ENCODE data around the gene FBXO8. TPM values are rescaled to one million over a fixed set of nuclear protein-coding genes. Genes with fewer than 3 reads are reported as not detected.

FBXO8 gene
- total RNA-seq, 1 donor from 2014 or later, result 12.4 TPM

DNA sequence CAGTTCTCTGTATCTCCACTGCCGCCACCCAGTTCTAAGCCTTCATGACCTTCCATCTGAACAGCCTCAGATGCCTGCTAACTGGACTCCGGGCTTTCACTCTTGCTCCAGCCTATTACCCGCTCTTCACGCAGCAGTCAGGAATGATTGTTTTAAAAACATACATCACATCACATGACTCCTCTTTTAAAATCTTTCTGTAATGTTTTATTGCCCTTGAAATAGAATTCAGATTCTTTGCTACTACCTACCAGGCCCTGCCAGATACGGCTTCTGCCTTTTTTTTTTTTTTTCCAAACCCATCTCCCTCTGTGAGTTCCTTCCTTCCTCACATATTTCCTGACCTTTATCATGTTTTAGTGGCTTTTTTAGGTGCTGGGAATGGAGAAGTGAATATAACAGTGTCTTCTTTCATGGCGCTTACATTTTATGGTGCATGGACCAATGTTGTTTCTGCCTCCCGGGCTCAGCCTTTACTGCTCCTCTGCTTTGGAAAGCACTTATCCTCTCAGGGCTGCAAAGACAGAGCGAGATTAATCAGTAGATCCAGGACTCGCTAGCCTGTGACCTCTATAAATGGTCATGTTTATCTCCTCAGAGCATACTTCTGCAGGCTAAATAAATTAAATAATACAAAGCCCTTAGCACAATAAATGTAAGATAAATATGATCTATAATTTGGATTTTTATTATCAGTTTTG is 58.0 kb downstream of the FBXO8 start:
- Mint-ChIP-seq H3K9me3 (ENCODE audit: unreplicated experiment) (no peaks in the 10 kb centered on the region), H3K36me3 (ENCODE audit: low read depth, unreplicated experiment) (no peaks in the 10 kb centered on the region), H3K4me3 (ENCODE audit: unreplicated experiment) (no peak overlapping the region), H3K27ac (ENCODE audit: unreplicated experiment) (no peak overlapping the region), H3K27me3 (ENCODE audit: unreplicated experiment) (no peaks in the 10 kb centered on the region), H3K4me1 (ENCODE audit: unreplicated experiment) (peaks cover 6% of the 10 kb centered on the region)
- DNase-seq (ENCODE audit: low spot score), result no peak
- TF ChIP-seq, protein P1, sequence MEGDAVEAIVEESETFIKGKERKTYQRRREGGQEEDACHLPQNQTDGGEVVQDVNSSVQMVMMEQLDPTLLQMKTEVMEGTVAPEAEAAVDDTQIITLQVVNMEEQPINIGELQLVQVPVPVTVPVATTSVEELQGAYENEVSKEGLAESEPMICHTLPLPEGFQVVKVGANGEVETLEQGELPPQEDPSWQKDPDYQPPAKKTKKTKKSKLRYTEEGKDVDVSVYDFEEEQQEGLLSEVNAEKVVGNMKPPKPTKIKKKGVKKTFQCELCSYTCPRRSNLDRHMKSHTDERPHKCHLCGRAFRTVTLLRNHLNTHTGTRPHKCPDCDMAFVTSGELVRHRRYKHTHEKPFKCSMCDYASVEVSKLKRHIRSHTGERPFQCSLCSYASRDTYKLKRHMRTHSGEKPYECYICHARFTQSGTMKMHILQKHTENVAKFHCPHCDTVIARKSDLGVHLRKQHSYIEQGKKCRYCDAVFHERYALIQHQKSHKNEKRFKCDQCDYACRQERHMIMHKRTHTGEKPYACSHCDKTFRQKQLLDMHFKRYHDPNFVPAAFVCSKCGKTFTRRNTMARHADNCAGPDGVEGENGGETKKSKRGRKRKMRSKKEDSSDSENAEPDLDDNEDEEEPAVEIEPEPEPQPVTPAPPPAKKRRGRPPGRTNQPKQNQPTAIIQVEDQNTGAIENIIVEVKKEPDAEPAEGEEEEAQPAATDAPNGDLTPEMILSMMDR (IDR thresholded peaks at IDR 0.05; ENCODE audit: unreplicated experiment), result no peak

- Mint-ChIP-seq H3K36me3 (ENCODE audit: low read depth, unreplicated experiment) (no peaks in the 10 kb centered on the region), H3K27me3 (ENCODE audit: unreplicated experiment) (no peaks in the 10 kb centered on the region), H3K4me3 (ENCODE audit: unreplicated experiment) (no peak overlapping the region), H3K4me1 (ENCODE audit: unreplicated experiment) (peaks cover 6% of the 10 kb centered on the region), H3K9me3 (ENCODE audit: unreplicated experiment) (no peaks in the 10 kb centered on the region), H3K27ac (ENCODE audit: unreplicated experiment) (no peak overlapping the region)
- DNase-seq (ENCODE audit: low spot score), result no peak
- TF ChIP-seq, protein P1 (IDR thresholded peaks at IDR 0.05; ENCODE audit: unreplicated experiment), result no peak
Observed at GRCh38 chr4:174224550-174224949, 58.9 kb downstream of the FBXO8 start.

- DNase-seq (ENCODE audit: low spot score), result no peak
- H3K9me3 Mint-ChIP-seq (ENCODE audit: unreplicated experiment), result no peaks in the 10 kb centered on the region
Observed at GRCh38 chr4:174222266-174222872, 61.1 kb downstream of the FBXO8 start.

DNA sequence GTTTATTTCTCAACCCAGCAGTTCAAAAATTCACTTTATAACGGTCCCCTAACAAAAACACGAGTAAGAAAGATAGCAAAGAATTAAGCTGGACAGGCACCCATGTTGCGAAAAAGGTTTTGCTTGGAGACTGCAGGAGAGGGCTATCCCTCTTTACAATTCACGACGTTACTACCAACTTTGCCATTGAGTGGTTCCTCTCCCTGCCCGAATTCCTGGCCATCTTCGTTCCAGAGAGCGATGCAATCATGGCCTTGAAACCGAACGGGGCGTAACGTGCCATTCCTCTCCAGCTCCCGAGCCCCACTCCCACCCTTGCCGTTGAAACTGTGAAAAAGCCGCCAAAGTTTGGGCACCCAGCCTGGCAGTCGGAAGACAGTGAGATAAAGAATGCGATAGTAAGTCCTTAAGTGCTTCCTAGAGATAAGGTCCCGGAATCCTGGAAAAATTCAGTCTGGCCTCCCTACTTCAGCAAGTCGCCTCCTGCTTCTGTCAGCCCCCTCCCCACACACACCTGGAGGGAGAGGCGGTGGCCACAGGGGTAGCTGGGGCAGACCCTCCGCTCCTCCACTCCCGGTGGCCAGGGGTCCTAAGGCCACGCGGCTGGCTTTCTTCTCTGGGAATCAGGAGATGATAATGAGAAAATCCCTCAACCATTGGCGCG is 65.2 kb downstream of the FBXO8 start:
- H3K4me1 Mint-ChIP-seq (ENCODE audit: unreplicated experiment), result peaks cover 34% of the 10 kb centered on the region
- peak overlapping the region; percentile 83 for H3K4me3 Mint-ChIP-seq (ENCODE audit: unreplicated experiment)
- H3K27me3 Mint-ChIP-seq (ENCODE audit: unreplicated experiment), result peaks cover 23% of the 10 kb centered on the region
- no peak overlapping the region for H3K27ac Mint-ChIP-seq (ENCODE audit: unreplicated experiment)
- TF ChIP-seq, protein P1 (IDR thresholded peaks at IDR 0.05; ENCODE audit: unreplicated experiment), result no peak
- H3K9me3 Mint-ChIP-seq (ENCODE audit: unreplicated experiment), result no peaks in the 10 kb centered on the region
- DNase-seq (ENCODE audit: low spot score), result no peak
- H3K36me3 Mint-ChIP-seq (ENCODE audit: low read depth, unreplicated experiment), result no peaks in the 10 kb centered on the region

More at GRCh38 chr4:174222266-174222872, 61.1 kb downstream of the FBXO8 start:
- TF ChIP-seq, protein P1 (IDR thresholded peaks at IDR 0.05; ENCODE audit: unreplicated experiment), result peak; percentile 77
- Mint-ChIP-seq H3K27me3 (ENCODE audit: unreplicated experiment) (peaks cover 2% of the 10 kb centered on the region), H3K4me1 (ENCODE audit: unreplicated experiment) (peaks cover 11% of the 10 kb centered on the region), H3K36me3 (ENCODE audit: low read depth, unreplicated experiment) (no peaks in the 10 kb centered on the region), H3K27ac (ENCODE audit: unreplicated experiment) (no peak overlapping the region), H3K4me3 (ENCODE audit: unreplicated experiment) (no peak overlapping the region)

Measured in endothelial cell (in vitro differentiated cells).